ENCODE measurements around the gene TRA2A. TPM values are rescaled to one million over a fixed set of nuclear protein-coding genes. Genes with fewer than 3 reads are reported as not detected.
"Not testable (repeated sequence)": the region's sequence is repeated elsewhere in the genome, so short reads cannot be mapped to it uniquely, and the experiment has no call there.

TRA2A gene
- total RNA-seq, 1 experiment from 2014 or later = 112 TPM

DNA sequence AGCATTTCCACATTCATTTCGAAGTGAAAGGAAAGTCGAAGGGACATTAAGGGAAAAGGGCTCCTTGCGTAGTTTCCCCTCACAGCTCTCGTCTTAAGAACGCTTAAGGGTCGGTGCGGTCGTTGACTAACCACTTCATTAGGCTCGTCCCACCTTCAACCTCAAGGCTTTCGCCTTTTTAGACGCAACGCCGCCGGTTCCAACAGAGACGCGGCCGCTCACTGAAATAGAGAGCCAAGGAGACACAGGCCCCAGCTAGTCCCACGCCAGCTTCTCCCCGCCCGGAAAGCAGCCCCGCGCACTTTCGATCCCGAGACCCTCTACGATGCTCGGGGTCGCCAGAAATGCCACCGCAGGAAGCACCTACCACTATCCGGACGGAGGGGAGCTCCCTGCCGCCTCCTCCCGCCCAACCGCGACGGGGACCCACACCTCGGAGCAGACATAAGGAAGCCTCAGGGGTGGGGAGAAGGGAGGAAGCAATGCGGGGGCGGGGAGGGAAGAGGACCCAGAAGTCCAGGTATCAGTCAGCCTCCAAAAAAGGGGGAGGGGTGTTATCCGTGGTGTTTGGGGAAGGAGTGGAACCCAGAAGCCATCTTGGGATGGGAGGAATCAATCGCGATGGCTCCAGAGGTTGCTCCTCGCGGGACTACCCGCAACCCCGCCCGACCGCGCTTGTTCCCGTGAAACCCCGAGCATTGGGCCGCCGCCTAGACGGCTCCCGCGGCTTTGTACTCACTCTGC is 559 bp downstream of the TRA2A start:
- peak; percentile 17 to 60 for DNase-seq
- Histone ChIP-seq H3K9me2 (ENCODE audit: insufficient read depth) (no peaks in the 10 kb centered on the region), H3F3A (ENCODE audit: insufficient read depth, low read depth) (peaks cover 24% of the 10 kb centered on the region), H3K36me3 (ENCODE audit: low read depth) (peaks cover 12% of the 10 kb centered on the region; the same call in 1 of the 2 replicates), H3K4me3 (peak overlapping the region; percentile 89), H3K27ac (peak overlapping the region; percentile 89), H3K4me1 (replicated peaks; ENCODE audit: insufficient read depth) (peaks cover 43% of the 10 kb centered on the region), H3K79me2 (ENCODE audit: low read depth) (peaks cover 56% of the 10 kb centered on the region), H3K9me3 (ENCODE audit: insufficient read depth, low read depth) (no peaks in the 10 kb centered on the region), H3K27me3 (ENCODE audit: insufficient read depth, low read depth) (no peaks in the 10 kb centered on the region), H3K4me2 (peak overlapping the region; percentile 78), H2AFZ (peak overlapping the region; percentile 82), H4K20me1 (ENCODE audit: insufficient read depth) (peaks cover 50% of the 10 kb centered on the region)
- TSS peak; percentile 47 for BruUV-seq (replicated peaks)
- no peak for TF ChIP-seq EZH2 (IDR thresholded peaks at IDR 0.05; ENCODE audit: low read depth)
- TF ChIP-seq, protein P1, sequence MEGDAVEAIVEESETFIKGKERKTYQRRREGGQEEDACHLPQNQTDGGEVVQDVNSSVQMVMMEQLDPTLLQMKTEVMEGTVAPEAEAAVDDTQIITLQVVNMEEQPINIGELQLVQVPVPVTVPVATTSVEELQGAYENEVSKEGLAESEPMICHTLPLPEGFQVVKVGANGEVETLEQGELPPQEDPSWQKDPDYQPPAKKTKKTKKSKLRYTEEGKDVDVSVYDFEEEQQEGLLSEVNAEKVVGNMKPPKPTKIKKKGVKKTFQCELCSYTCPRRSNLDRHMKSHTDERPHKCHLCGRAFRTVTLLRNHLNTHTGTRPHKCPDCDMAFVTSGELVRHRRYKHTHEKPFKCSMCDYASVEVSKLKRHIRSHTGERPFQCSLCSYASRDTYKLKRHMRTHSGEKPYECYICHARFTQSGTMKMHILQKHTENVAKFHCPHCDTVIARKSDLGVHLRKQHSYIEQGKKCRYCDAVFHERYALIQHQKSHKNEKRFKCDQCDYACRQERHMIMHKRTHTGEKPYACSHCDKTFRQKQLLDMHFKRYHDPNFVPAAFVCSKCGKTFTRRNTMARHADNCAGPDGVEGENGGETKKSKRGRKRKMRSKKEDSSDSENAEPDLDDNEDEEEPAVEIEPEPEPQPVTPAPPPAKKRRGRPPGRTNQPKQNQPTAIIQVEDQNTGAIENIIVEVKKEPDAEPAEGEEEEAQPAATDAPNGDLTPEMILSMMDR (conservative IDR thresholded peaks at IDR 0.05) = no peak
- intact Hi-C loops (cut with micrococcal nuclease; ENCODE audit: unreplicated experiment) = loop anchor here (1.0 to 10.0 kb wide), 4 partner anchors 57 to 676 kb away; no protein-coding TSS in a partner anchor
- POLR2A ChIA-PET (ENCODE audit: unreplicated experiment) = interaction anchor here (0.6 to 0.7 kb wide), 5 partner anchors 59 to 958 kb away, joined by 3 to 5 read pairs (median 4); no protein-coding TSS in a partner anchor
- CTCF ChIA-PET = interaction anchor here (1.4 kb wide), 1 partner anchor 259 kb away, joined by 4 read pairs; no protein-coding TSS in a partner anchor

DNA sequence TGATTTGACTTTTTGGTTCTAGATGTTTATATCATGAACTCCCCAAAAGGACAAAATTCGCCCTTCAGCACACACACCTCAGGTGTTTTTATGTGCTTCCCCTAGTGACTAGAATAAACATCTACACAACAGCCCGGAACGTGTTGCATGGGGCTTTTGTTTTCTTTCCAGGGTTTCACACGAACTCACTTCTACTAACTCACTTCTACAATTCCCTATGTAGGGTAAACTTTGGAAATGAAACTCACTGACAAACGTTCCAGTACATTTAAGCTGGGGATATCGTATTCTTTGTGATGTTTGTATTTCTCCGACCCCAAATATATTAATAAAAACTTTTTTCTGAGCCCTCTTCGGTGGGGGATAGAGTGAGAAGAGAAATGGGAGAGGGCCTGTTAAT is 1.4 kb downstream of the TRA2A start:
- peak; percentile 18 to 72 for DNase-seq
- TF ChIP-seq, protein P1 (conservative IDR thresholded peaks at IDR 0.05) = no peak; the same call in 1 of the 2 replicates
- no peak for TF ChIP-seq EZH2 (IDR thresholded peaks at IDR 0.05; ENCODE audit: low read depth)
- POLR2A ChIA-PET (ENCODE audit: unreplicated experiment) = interaction anchor here (0.6 kb wide), 2 partner anchors 35 to 58 kb away, joined by 4 to 5 read pairs; no protein-coding TSS in a partner anchor
- Histone ChIP-seq H3K79me2 (ENCODE audit: low read depth) (peaks cover 64% of the 10 kb centered on the region), H3K4me3 (peak overlapping the region; percentile 89), H3K9me3 (ENCODE audit: insufficient read depth, low read depth) (no peaks in the 10 kb centered on the region), H3K27ac (peak overlapping the region; percentile 89; the same call in 1 of the 2 replicates), H3K9me2 (ENCODE audit: insufficient read depth) (no peaks in the 10 kb centered on the region), H4K20me1 (ENCODE audit: insufficient read depth) (peaks cover 58% of the 10 kb centered on the region), H3F3A (ENCODE audit: insufficient read depth, low read depth) (peaks cover 26% of the 10 kb centered on the region), H3K27me3 (ENCODE audit: insufficient read depth, low read depth) (no peaks in the 10 kb centered on the region), H2AFZ (no peak overlapping the region), H3K4me1 (replicated peaks; ENCODE audit: insufficient read depth) (peaks cover 49% of the 10 kb centered on the region), H3K36me3 (ENCODE audit: low read depth) (peaks cover 19% of the 10 kb centered on the region; the same call in 1 of the 2 replicates), H3K4me2 (peak overlapping the region; percentile 78)
- BruUV-seq (replicated peaks) = no TSS peak
- CTCF ChIA-PET = no interaction called here
- intact Hi-C loops (cut with micrococcal nuclease; ENCODE audit: unreplicated experiment) = loop anchor here (1.0 to 10.0 kb wide), 3 partner anchors 60 to 676 kb away; partner anchors contain the start of gene IGF2BP3

DNA sequence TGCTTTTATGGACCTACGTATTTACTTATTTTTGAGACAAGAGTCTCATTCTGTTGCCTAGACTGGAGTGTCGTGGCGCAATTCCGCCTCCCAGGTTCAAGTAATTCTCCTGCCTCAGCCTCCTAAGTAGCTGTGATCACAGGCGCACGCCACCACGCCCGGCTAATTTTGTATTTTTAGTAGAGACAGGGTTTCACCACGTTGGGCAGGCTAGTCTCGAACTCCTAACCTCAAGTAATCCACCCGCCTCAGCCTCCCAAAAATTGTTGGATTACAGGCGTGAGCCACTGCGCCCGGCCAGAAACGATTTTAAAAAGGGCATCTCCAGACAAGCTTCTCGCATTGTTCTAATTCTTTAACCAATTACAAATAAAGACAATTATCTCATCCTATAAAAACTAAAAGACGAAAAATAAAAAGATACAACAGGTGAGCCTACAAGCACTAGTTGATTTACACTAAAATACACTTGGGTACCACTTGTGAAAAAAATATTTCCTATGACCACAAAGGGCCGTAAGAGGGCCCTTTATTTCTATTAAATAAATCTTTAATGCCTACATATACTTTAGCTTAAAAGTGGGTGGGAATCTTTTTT is 2.4 kb downstream of the TRA2A start:
- Histone ChIP-seq H3K27me3 (ENCODE audit: insufficient read depth, low read depth) (no peaks in the 10 kb centered on the region), H3F3A (ENCODE audit: insufficient read depth, low read depth) (peaks cover 26% of the 10 kb centered on the region), H3K9me2 (ENCODE audit: insufficient read depth) (no peaks in the 10 kb centered on the region), H2AFZ (no peak overlapping the region), H3K27ac (no peak overlapping the region), H3K79me2 (ENCODE audit: low read depth) (peaks cover 75% of the 10 kb centered on the region), H3K9me3 (ENCODE audit: insufficient read depth, low read depth) (no peaks in the 10 kb centered on the region), H3K4me3 (peak overlapping the region; percentile 89), H4K20me1 (ENCODE audit: insufficient read depth) (peaks cover 69% of the 10 kb centered on the region), H3K4me1 (replicated peaks; ENCODE audit: insufficient read depth) (peaks cover 49% of the 10 kb centered on the region), H3K36me3 (ENCODE audit: low read depth) (peaks cover 19% of the 10 kb centered on the region; the same call in 1 of the 2 replicates), H3K4me2 (peak overlapping the region; percentile 78)
- TF ChIP-seq, protein P1 (conservative IDR thresholded peaks at IDR 0.05) = no peak
- no peak for TF ChIP-seq EZH2 (IDR thresholded peaks at IDR 0.05; ENCODE audit: low read depth)
- ChIA-PET CTCF (interaction anchor here (0.6 kb wide), 2 partner anchors 109 to 258 kb away, joined by 3 read pairs; no protein-coding TSS in a partner anchor), POLR2A (ENCODE audit: unreplicated experiment) (interaction anchor here (0.6 to 0.7 kb wide), 2 partner anchors 256 to 268 kb away, joined by 4 to 5 read pairs; no protein-coding TSS in a partner anchor)
- intact Hi-C loops (cut with micrococcal nuclease; ENCODE audit: unreplicated experiment) = no loop called here
- DNase-seq = no peak
- no TSS peak for BruUV-seq (replicated peaks)

DNA sequence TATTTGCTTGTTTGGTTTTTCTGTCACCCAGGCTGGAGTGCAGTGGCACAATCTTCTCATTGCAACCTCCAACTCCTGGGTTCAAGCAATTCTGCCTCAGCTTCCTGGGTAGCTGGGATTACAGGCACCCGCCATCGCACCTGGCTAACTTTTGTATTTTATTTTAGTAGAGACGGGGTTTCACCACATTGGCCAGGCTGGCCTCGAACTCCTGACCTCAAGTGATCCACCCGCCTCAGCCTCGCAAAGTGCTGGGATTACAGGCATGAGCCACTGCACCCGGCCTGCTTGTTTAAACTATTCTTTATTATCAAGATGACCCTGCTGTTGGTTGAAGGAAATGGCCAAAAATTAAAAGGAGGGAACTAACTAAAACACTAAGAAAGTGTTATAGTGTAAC is 6.2 kb downstream of the TRA2A start:
- H3F3A ChIP-seq (ENCODE audit: insufficient read depth, low read depth) = peaks cover 29% of the 10 kb centered on the region
- BruUV-seq (replicated peaks); H3K9me3 ChIP-seq (ENCODE audit: insufficient read depth, low read depth); H3K9me2 ChIP-seq (ENCODE audit: insufficient read depth); CTCF ChIA-PET; H3K4me3 ChIP-seq; H3K27ac ChIP-seq; DNase-seq; H2AFZ ChIP-seq; H3K27me3 ChIP-seq (ENCODE audit: insufficient read depth, low read depth); intact Hi-C loops (cut with micrococcal nuclease; ENCODE audit: unreplicated experiment); POLR2A ChIA-PET (ENCODE audit: unreplicated experiment): not testable (repeated sequence)
- H3K4me2 ChIP-seq = 0 out of 2 replicates have a peak overlapping the region, but pooled peaks have one; percentile 5
- H3K4me1 ChIP-seq (replicated peaks; ENCODE audit: insufficient read depth) = peaks cover 44% of the 10 kb centered on the region
- peaks cover 36% of the 10 kb centered on the region for H3K36me3 ChIP-seq (ENCODE audit: low read depth)
- peaks cover 100% of the 10 kb centered on the region for H4K20me1 ChIP-seq (ENCODE audit: insufficient read depth)
- peaks cover 100% of the 10 kb centered on the region for H3K79me2 ChIP-seq (ENCODE audit: low read depth)

All from PC-9 (cell line).